WTC11 (cell line): ENCODE data around the gene LIG3.

ENCODE experiments used
- ATF2 ChIP-seq: sonication (generic); formaldehyde crosslinking; IDR thresholded peaks from 2 replicates; pipeline ENCODE4 v1.8.1; 2022; ENCODE audit warnings: low read depth, missing genetic modification reagents, borderline replicate concordance
- CREM ChIP-seq: sonication (generic); formaldehyde crosslinking; IDR thresholded peaks from 2 replicates; pipeline ENCODE4 v1.8.1; 2022; ENCODE audit warnings: mild to moderate bottlenecking, missing genetic modification reagents, moderate library complexity
- CTCF ChIP-seq: fragments of 200-600 bp; IDR thresholded peaks from 2 replicates; pipeline ENCODE4 v1.8.0; 2022; ENCODE audit warnings: antibody characterized with exemption
- HMGA2 ChIP-seq: fragments of 250-450 bp; sonication (Bioruptor Pico); IDR thresholded peaks from 2 replicates; pipeline ENCODE4 v1.4.0; 2021; ENCODE audit warnings: mild to moderate bottlenecking, moderate library complexity
- NR2C2 ChIP-seq: sonication (generic); formaldehyde crosslinking; IDR thresholded peaks from 2 replicates; pipeline ENCODE4 v1.8.0; 2022; ENCODE audit warnings: mild to moderate bottlenecking, missing genetic modification reagents
- ZBTB43 ChIP-seq: sonication (generic); formaldehyde crosslinking; IDR thresholded peaks from 2 replicates; pipeline ENCODE4 v1.8.1; 2023; ENCODE audit warnings: mild to moderate bottlenecking, missing genetic modification reagents

GRCh38 chr17:35053204-35053603 lies 72.9 kb downstream of the LIG3 start:
- TF ChIP-seq CTCF (no peak), NR2C2 (CRISPR knock-in tag) (no peak), ZBTB43 (CRISPR knock-in tag) (no peak), ATF2 (CRISPR knock-in tag) (no peak), HMGA2 (CRISPR knock-in tag) (no peak), CREM (CRISPR knock-in tag) (no peak)
